K562 (cell line): ENCODE results near the gene PBX2. TPM values are rescaled to one million over a fixed set of nuclear protein-coding genes. Genes with fewer than 3 reads are reported as not detected.
"Not testable (repeated sequence)": the region's sequence is repeated elsewhere in the genome, so short reads cannot be mapped to it uniquely, and the experiment has no call there.

Experiments used
- ATAC-seq: fragments of 200-7000 bp; cut with Tn5 transposase; 3 replicates; pipeline ENCODE4 v1.9.1; 2020; ENCODE audit warnings: moderate library complexity
- BruUV-seq: library from RNA; stranded (reverse); fragments of 400-500 nt; replicated peaks from 2 replicates; lab custom pipeline; 2021; lab: Mats Ljungman, UMichigan
- CTCF ChIA-PET: fragments of 300-600 bp; formaldehyde crosslinking; extraction: SDS; loops from one replicate; lab custom pipeline; 2021; ENCODE audit warnings: low intra/inter-chr PET ratio; lab: Yijun Ruan, JAX
- POLR2A ChIA-PET: fragments of 300-600, 350-650 bp; sonication (Branson Sonifier 250); formaldehyde crosslinking; extraction: SDS; loops from one replicate; lab custom pipeline; 2021; ENCODE audit warnings: antibody characterized with exemption, inconsistent platforms; lab: Yijun Ruan, JAX
- DNase-seq, 4 experiments: peaks; one replicate each; pipeline versions ENCODE4 v3.0.0 to v3.0.0-alpha.2; 2011 to 2018; ENCODE audit warnings: low spot score in 3 of 4, mixed read lengths in 3 of 4; ENCODE audit errors: extremely low read depth in 1 of 4
- FAIRE-seq: peaks from 2 replicates; lab custom pipeline; 2011; peaks lifted over from hg19 to GRCh38; lab: Jason Lieb, UNC
- H2AFZ ChIP-seq: 2 replicates; pipeline ENCODE4 v1.6.0; 2011; ENCODE audit warnings: low read depth, low read length, control low read depth, inconsistent platforms
- H3K27ac ChIP-seq: fragments of 200-600 bp; 3 replicates; pipeline ENCODE4 v1.8.0; 2011; ENCODE audit warnings: low read depth, mild to moderate bottlenecking, control low read depth, inconsistent platforms, low read length, moderate library complexity, mixed read lengths; ENCODE audit errors: extremely low read depth
- H3K27me3 ChIP-seq, 2 experiments: fragments of 300-600 bp in 1 of 2; 2 replicates in 1 of 2; 3 replicates in 1 of 2; pipeline versions ENCODE4 v1.6.0 to v1.8.0; 2011; ENCODE audit warnings: inconsistent platforms in 2 of 2, low read length in 2 of 2, mild to moderate bottlenecking in 1 of 2, mixed read lengths in 1 of 2, moderate library complexity in 1 of 2; ENCODE audit not compliant: control insufficient read depth in 2 of 2, insufficient read depth in 2 of 2
- H3K36me3 ChIP-seq: fragments of 300-600 bp; 3 replicates; pipeline ENCODE4 v1.8.0; 2011; ENCODE audit warnings: mild to moderate bottlenecking, low read length, inconsistent platforms; ENCODE audit not compliant: control insufficient read depth, insufficient read depth
- H3K4me1 ChIP-seq, 2 experiments: fragments of 200-600 bp in 1 of 2; replicated peaks in 1 of 2; 2 replicates in 1 of 2; 3 replicates in 1 of 2; pipeline versions ENCODE4 v1.5.1 to v1.8.0; 2011; ENCODE audit warnings: inconsistent platforms in 2 of 2, low read length in 2 of 2, mild to moderate bottlenecking in 1 of 2, mixed read lengths in 1 of 2, moderate library complexity in 1 of 2; ENCODE audit not compliant: control insufficient read depth in 2 of 2, insufficient read depth in 2 of 2
- H3K4me2 ChIP-seq: 2 replicates; pipeline ENCODE4 v1.6.1; 2011; ENCODE audit warnings: low read length, control low read depth, inconsistent platforms, mixed read lengths; ENCODE audit not compliant: insufficient read depth
- H3K4me3 ChIP-seq: fragments of 200-600 bp; sonication (generic), shearing (Covaris generic); 2 replicates; pipeline ENCODE4 v1.5.1; 2016; ENCODE audit warnings: control low read depth, inconsistent platforms
- H3K79me2 ChIP-seq: fragments of 200-600 bp; 3 replicates; pipeline ENCODE4 v1.8.0; 2011; ENCODE audit warnings: low read length, inconsistent platforms; ENCODE audit not compliant: control insufficient read depth, insufficient read depth
- H3K9ac ChIP-seq, 2 experiments: 2 replicates each; pipeline versions ENCODE4 v1.6.0 to v1.6.1; 2011; ENCODE audit warnings: low read depth in 2 of 2, low read length in 2 of 2, control low read depth in 1 of 2, inconsistent platforms in 1 of 2, mild to moderate bottlenecking in 1 of 2, mixed read lengths in 1 of 2; ENCODE audit not compliant: insufficient read depth in 1 of 2
- H3K9me1 ChIP-seq: one replicate; pipeline ENCODE4 v1.6.0; 2011; ENCODE audit warnings: inconsistent platforms, mild to moderate bottlenecking, low read length, moderate library complexity; ENCODE audit not compliant: control insufficient read depth, insufficient read depth
- H3K9me3 ChIP-seq: replicated peaks from 2 replicates; pipeline ENCODE4 v1.5.1; 2011; ENCODE audit warnings: low read depth, low read length, inconsistent platforms; ENCODE audit not compliant: control insufficient read depth, insufficient read depth
- H4K20me1 ChIP-seq: replicated peaks from 2 replicates; pipeline ENCODE4 v1.6.1; 2011; ENCODE audit warnings: low read length, inconsistent platforms, mixed read lengths; ENCODE audit not compliant: control insufficient read depth, insufficient read depth
- ATF4 ChIP-seq: fragments of 450-650 bp; formaldehyde crosslinking; IDR thresholded peaks from 2 replicates; pipeline ENCODE4 v1.4.0; 2022; ENCODE audit warnings: mild to moderate bottlenecking, moderate library complexity
- CXXC5 ChIP-seq: fragments of 250-450 bp; sonication (Bioruptor Pico); IDR thresholded peaks from 2 replicates; pipeline ENCODE4 v1.8.0; 2022; ENCODE audit warnings: inconsistent platforms, mild to moderate bottlenecking, moderate library complexity
- ESRRA ChIP-seq: fragments of 450-650 bp; IDR thresholded peaks from 2 replicates; pipeline ENCODE4 v1.6.1; 2014; ENCODE audit warnings: low read depth, mild to moderate bottlenecking, moderate library complexity, borderline replicate concordance
- HNRNPUL1 ChIP-seq: fragments of 200-400 bp; formaldehyde crosslinking; IDR thresholded peaks from 2 replicates; pipeline ENCODE4 v1.6.1; 2017; ENCODE audit warnings: low read length
- JUN ChIP-seq, 2 experiments: sonication (generic) in 1 of 2; formaldehyde crosslinking in 1 of 2; IDR thresholded peaks; 2 replicates each; pipeline versions ENCODE4 v1.6.1 to v1.8.0; 2012 to 2022; ENCODE audit warnings: borderline replicate concordance in 2 of 2, mild to moderate bottlenecking in 2 of 2, improper control_type of control experiment in 1 of 2, low read depth in 1 of 2, low read length in 1 of 2, missing genetic modification reagents in 1 of 2
- KAT2B ChIP-seq: IDR thresholded peaks from one replicate; pipeline ENCODE4 v1.6.1; 2012; ENCODE audit warnings: low read depth, mild to moderate bottlenecking, control low read depth, inconsistent platforms, low read length, moderate library complexity
- NCOA6 ChIP-seq: fragments of 450-650 bp; IDR thresholded peaks from 2 replicates; pipeline ENCODE4 v1.6.1; 2017; ENCODE audit warnings: mild to moderate bottlenecking
- NFE2 ChIP-seq: IDR thresholded peaks from 2 replicates; pipeline ENCODE4 v1.6.1; 2014; ENCODE audit warnings: antibody characterized with exemption, low read depth
- PHTF2 ChIP-seq: fragments of 250-450 bp; sonication (Bioruptor Pico); IDR thresholded peaks from 2 replicates; pipeline ENCODE4 v1.5.0; 2021; ENCODE audit warnings: mild to moderate bottlenecking
- RCOR1 ChIP-seq, 2 experiments: IDR thresholded peaks; 2 replicates each; pipeline ENCODE4 v1.6.1; 2012; ENCODE audit warnings: low read depth in 2 of 2, low read length in 2 of 2, borderline replicate concordance in 1 of 2, improper control_type of control experiment in 1 of 2
- SMAD4 ChIP-seq: fragments of 250-450 bp; sonication (Bioruptor Pico); conservative IDR thresholded peaks from 2 replicates; pipeline ENCODE4 v1.8.0; 2021; ENCODE audit warnings: inconsistent platforms, mild to moderate bottlenecking, moderate library complexity
- TAF7 ChIP-seq: fragments of 450-650 bp; IDR thresholded peaks from 2 replicates; pipeline ENCODE4 v1.6.1; 2016; ENCODE audit warnings: missing genetic modification characterization, missing compliant biosample characterization
- ZNF175 ChIP-seq: fragments of 200-800 bp; sonication (Bioruptor generic); IDR thresholded peaks from 2 replicates; pipeline ENCODE4 v1.6.1; 2016; ENCODE audit warnings: low read depth, mild to moderate bottlenecking, missing genetic modification characterization, missing compliant biosample characterization
- ZNF589 ChIP-seq: fragments of 200-800 bp; sonication (Bioruptor generic); IDR thresholded peaks from 2 replicates; pipeline ENCODE4 v1.6.1; 2016; ENCODE audit warnings: low read depth, missing genetic modification characterization, missing compliant biosample characterization
- WGBS: fragments of 100-300 bp; shearing (Covaris generic); methylation state at CpG from one replicate; pipeline ENCODE4 v1.1.6; 2016; ENCODE audit warnings: low coverage, mixed read lengths; ENCODE audit not compliant: insufficient coverage; ENCODE audit errors: missing lambda C conversion rate; 5-methylcytosine and 5-hydroxymethylcytosine counted together
- in situ Hi-C: fragments of 300-500 bp; cut with MboI; formaldehyde crosslinking; loops from 4 replicates; pipeline ENCODE4 v1.15.0; 2018; ENCODE audit warnings: inconsistent platforms, mixed read lengths
- intact Hi-C: fragments of 100-400 bp; cut with micrococcal nuclease; formaldehyde crosslinking; loops from 2 replicates; pipeline ENCODE4 v1.14.2; 2022
- polyA plus RNA-seq, 8 experiments: library from polyadenylated mRNA; depleted of rRNA in 4 of 8; stranded (reverse) in 5 of 8; unstranded in 3 of 8; fragments of >200 nt; fragmentation: Nextera tagmentation in 2 of 8; fragmentation: Illumina TruSeq in 1 of 8; extraction: Ambion mirVana in 2 of 8; extraction: Trizol in 1 of 8; gene quantifications; 2 replicates each; pipeline versions ENCODE4 v1.2.1 to v1.2.3, GENCODE V29; 2011 to 2014; ENCODE audit warnings: inconsistent platforms in 1 of 8, missing spikeins in 1 of 8
- total RNA-seq, 7 experiments: library from RNA; depleted of rRNA in 6 of 7; stranded (reverse); fragments of >200 nt in 6 of 7; fragmentation: Illumina TruSeq in 2 of 7; extraction: Trizol in 2 of 7; gene quantifications; 2 replicates each; pipeline versions ENCODE4 v1.2.1 to v1.2.3, GENCODE V29; 2011 to 2021; ENCODE audit warnings: low replicate concordance in 1 of 7

The PBX2 gene
- total and polyA plus RNA-seq, 9 of the 15 experiments (the other 6 are each of a cell fraction or from before 2014, with no cell fraction given): 1.9 to 134 (median 62.5) TPM

GRCh38 chr6:32211432-32211831 is 21.4 kb upstream of the PBX2 start:
- H4K20me1 ChIP-seq, BruUV-seq, FAIRE-seq, H3K9ac ChIP-seq, H3K9me3 ChIP-seq, H2AFZ ChIP-seq, CTCF ChIA-PET, in situ Hi-C loops, H3K27ac ChIP-seq, H3K36me3 ChIP-seq, DNase-seq, H3K9me1 ChIP-seq, H3K4me2 ChIP-seq, H3K4me3 ChIP-seq, ATAC-seq, H3K79me2 ChIP-seq, intact Hi-C loops: not testable (repeated sequence)
- WGBS: 17% methylated on average over 4 of the region's 4 CpGs
- Histone ChIP-seq H3K27me3 (peaks cover 0 to 14% of the 10 kb centered on the region in 2 experiments; a peak in 2 of 5 replicates), H3K4me1 (peaks cover 8 to 11% of the 10 kb centered on the region in 2 experiments; a peak in 4 of 5 replicates)
- POLR2A ChIA-PET: interaction anchor here (2.6 kb wide), 1 partner anchor 16 kb away, joined by 9 read pairs; no protein-coding TSS in a partner anchor

GRCh38 chr6:32210191-32210601 is 20.2 kb upstream of the PBX2 start:
- WGBS: 39% methylated on average over 5 of the region's 5 CpGs
- Histone ChIP-seq H3K9me3 (no peaks in the 10 kb centered on the region), H3K4me1 (peaks cover 3 to 6% of the 10 kb centered on the region in 2 experiments; a peak in 4 of 5 replicates), H2AFZ (peak overlapping the region; percentile 30; the same call in 1 of the 2 replicates), H3K27ac (no peak overlapping the region; the same call in 2 of the 3 replicates), H3K79me2 (no peaks in the 10 kb centered on the region), H3K36me3 (no peaks in the 10 kb centered on the region), H3K4me3 (no peak overlapping the region), H3K9ac (peak overlapping the region in 1 of 2 experiments; percentile 39; a peak in 1 of 4 replicates), H3K27me3 (peaks cover 0 to 14% of the 10 kb centered on the region in 2 experiments; a peak in 2 of 5 replicates), H3K4me2 (no peak overlapping the region), H4K20me1 (no peaks in the 10 kb centered on the region), H3K9me1 (no peaks in the 10 kb centered on the region)
- peak; percentile 69 for ATAC-seq
- ChIA-PET POLR2A (no interaction called here), CTCF (no interaction called here)
- FAIRE-seq: no peak
- in situ Hi-C loops (no loop called here), intact Hi-C loops (no loop called here)
- BruUV-seq: no TSS peak
- no peak for DNase-seq
- TF ChIP-seq ESRRA (peak; percentile 91), ATF4 (CRISPR knock-in tag) (no peak), CXXC5 (CRISPR knock-in tag) (0 out of 2 replicates have a peak, but pooled peaks have one; percentile 15), KAT2B (no peak), RCOR1 (IDR thresholded peaks at IDR 0.05; ENCODE audit: borderline replicate concordance in 1 of 2, low read depth in 2 of 2, low read length in 2 of 2) (no peak), ZNF175 (CRISPR knock-in tag) (peak; percentile 78; the same call in 1 of the 2 replicates), HNRNPUL1 (no peak), ZNF589 (CRISPR knock-in tag) (peak; percentile 66; the same call in 1 of the 2 replicates), PHTF2 (CRISPR knock-in tag) (no peak), SMAD4 (CRISPR knock-in tag) (0 out of 2 replicates have a peak, but pooled peaks have one; percentile 26), NCOA6 (no peak), TAF7 (0 out of 2 replicates have a peak, but pooled peaks have one; percentile 35), NFE2 (no peak), JUN (IDR thresholded peaks at IDR 0.05; ENCODE audit: borderline replicate concordance, low read depth, low read length) (no peak), JUN (CRISPR knock-in tag; IDR thresholded peaks at IDR 0.05; ENCODE audit: borderline replicate concordance) (no peak)
